Body of pancreas (tissue), 4 donors: Measurements from ENCODE around the gene CARD11. TPM values are rescaled to one million over a fixed set of nuclear protein-coding genes. Genes with fewer than 3 reads are reported as not detected.

Source experiments
- ATAC-seq: fragments of 150-250 bp; one replicate; pipeline ENCODE4 v1.9.1; 2016
- DNase-seq, 4 donors: peaks; one replicate each; pipeline ENCODE4 v3.0.0-alpha.2; 2019
- H3K27ac ChIP-seq, 4 donors: fragments of 200-600 bp; sonication (generic); 1 replicate in 3 of 4; 2 replicates in 1 of 4; pipeline versions ENCODE4 v1.5.1 to v1.6.1; 2016 to 2019; ENCODE audit warnings: mild to moderate bottlenecking in 1 of 4, mixed read lengths in 1 of 4, moderate library complexity in 1 of 4
- H3K27me3 ChIP-seq, 2 donors: fragments of 200-600 bp; sonication (generic); one replicate each; pipeline ENCODE4 v1.6.0; 2016; ENCODE audit warnings: mild to moderate bottlenecking in 1 of 2
- H3K36me3 ChIP-seq, 2 donors: fragments of 200-600 bp; sonication (generic); replicated peaks in 1 of 2; 2 replicates each; pipeline ENCODE4 v1.5.1; 2016; ENCODE audit warnings: low read depth in 2 of 2; ENCODE audit not compliant: insufficient read depth in 1 of 2
- H3K4me1 ChIP-seq: fragments of 200-600 bp; sonication (generic); one replicate; pipeline ENCODE4 v1.6.0; 2016
- H3K4me3 ChIP-seq, 2 donors: fragments of 200-600 bp; sonication (generic); 1 replicate in 1 of 2; 2 replicates in 1 of 2; pipeline ENCODE4 v1.5.1; 2016 to 2019
- H3K9me3 ChIP-seq, 3 donors: fragments of 200-600 bp; sonication (generic); 1 replicate in 2 of 3; 2 replicates in 1 of 3; pipeline ENCODE4 v1.5.1; 2016
- POLR2A ChIP-seq, 3 donors: fragments of 450-650 bp; IDR thresholded peaks; one replicate each; pipeline ENCODE4 v1.6.1; 2016; ENCODE audit warnings: antibody characterized with exemption in 3 of 3, mild to moderate bottlenecking in 2 of 3
- WGBS, 2 donors: methylation state at CpG; one replicate each; pipeline ENCODE4 v1.1.5; 2017; 5-methylcytosine and 5-hydroxymethylcytosine counted together
- intact Hi-C: fragments of 100-400 bp; cut with DNase I; formaldehyde crosslinking; loops from one replicate; pipeline ENCODE4 v1.15.1; 2023
- total RNA-seq, 2 donors: library from RNA; depleted of rRNA; stranded (reverse); fragments of >200 nt; gene quantifications; one replicate each; pipeline ENCODE4 v1.1.0, GENCODE V29; 2016
- TF ChIP-seq, protein P1 (sequence below), 7 experiments: fragments of 450-650 bp in 4 of 7; fragments of 200-600 bp in 3 of 7; sonication (generic) in 3 of 7; IDR thresholded peaks; one replicate each; pipeline ENCODE4 v1.5.1; 2016 to 2019; ENCODE audit warnings: antibody characterized with exemption in 7 of 7

Gene CARD11
- total RNA-seq, 2 donors from 2014 or later = 2.0 to 3.4 TPM

- Histone ChIP-seq H3K36me3 (no peaks in the 10 kb centered on the region), H3K27me3 (no peaks in the 10 kb centered on the region), H3K4me3 (no peak overlapping the region), H3K9me3 (peaks cover 0 to 8% (median 0%) of the 10 kb centered on the region in 3 donors), H3K4me1 (no peaks in the 10 kb centered on the region), H3K27ac (no peak overlapping the region)
- no peak for DNase-seq
- ATAC-seq = no peak
- WGBS, 2 donors = 85 to 87% methylated on average over 11 of the region's 11 CpGs
- intact Hi-C loops = no loop called here
- TF ChIP-seq, protein P1, sequence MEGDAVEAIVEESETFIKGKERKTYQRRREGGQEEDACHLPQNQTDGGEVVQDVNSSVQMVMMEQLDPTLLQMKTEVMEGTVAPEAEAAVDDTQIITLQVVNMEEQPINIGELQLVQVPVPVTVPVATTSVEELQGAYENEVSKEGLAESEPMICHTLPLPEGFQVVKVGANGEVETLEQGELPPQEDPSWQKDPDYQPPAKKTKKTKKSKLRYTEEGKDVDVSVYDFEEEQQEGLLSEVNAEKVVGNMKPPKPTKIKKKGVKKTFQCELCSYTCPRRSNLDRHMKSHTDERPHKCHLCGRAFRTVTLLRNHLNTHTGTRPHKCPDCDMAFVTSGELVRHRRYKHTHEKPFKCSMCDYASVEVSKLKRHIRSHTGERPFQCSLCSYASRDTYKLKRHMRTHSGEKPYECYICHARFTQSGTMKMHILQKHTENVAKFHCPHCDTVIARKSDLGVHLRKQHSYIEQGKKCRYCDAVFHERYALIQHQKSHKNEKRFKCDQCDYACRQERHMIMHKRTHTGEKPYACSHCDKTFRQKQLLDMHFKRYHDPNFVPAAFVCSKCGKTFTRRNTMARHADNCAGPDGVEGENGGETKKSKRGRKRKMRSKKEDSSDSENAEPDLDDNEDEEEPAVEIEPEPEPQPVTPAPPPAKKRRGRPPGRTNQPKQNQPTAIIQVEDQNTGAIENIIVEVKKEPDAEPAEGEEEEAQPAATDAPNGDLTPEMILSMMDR (IDR thresholded peaks at IDR 0.05) = no peak
- TF ChIP-seq POLR2A (IDR thresholded peaks at IDR 0.05) = no peak
Observed at GRCh38 chr7:2966466-2967078, 77.1 kb downstream of the CARD11 start.

DNA sequence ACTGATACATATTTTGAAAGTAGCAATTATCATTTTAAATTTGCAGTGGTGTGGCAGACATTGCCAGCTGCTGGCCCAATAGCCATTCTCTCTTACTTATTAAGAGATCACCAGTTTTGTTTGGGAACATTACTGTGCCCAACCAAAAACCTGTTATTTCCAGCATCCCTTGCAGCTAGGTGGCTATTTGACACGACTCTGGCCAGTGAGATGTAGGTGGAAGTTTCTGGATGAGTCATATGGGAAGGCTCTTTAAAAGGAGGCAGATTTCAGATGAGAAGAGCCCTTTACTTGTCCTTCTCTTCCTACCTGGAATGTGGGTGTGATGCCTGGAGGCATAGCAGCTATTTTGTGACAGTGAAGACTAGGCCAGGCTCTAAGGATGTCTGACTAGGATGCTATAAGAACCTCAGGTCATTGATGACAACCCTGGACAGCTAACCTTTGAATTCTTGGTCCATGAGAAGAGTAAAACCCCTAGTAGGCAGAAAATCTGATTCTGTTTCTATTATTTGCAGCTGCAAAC lies 77.9 kb downstream of the CARD11 start:
- Histone ChIP-seq H3K4me1 (no peaks in the 10 kb centered on the region), H3K9me3 (peaks cover 0 to 8% (median 0%) of the 10 kb centered on the region in 3 donors), H3K4me3 (no peak overlapping the region), H3K36me3 (no peaks in the 10 kb centered on the region), H3K27me3 (no peaks in the 10 kb centered on the region), H3K27ac (no peak overlapping the region)
- ATAC-seq (no peak), DNase-seq (no peak)
- TF ChIP-seq, protein P1 (IDR thresholded peaks at IDR 0.05) = no peak
- no peak for TF ChIP-seq POLR2A (IDR thresholded peaks at IDR 0.05)
- 31 to 100% methylated on average over 1 of the region's 1 CpG for WGBS, 2 donors
- intact Hi-C loops = no loop called here

DNA sequence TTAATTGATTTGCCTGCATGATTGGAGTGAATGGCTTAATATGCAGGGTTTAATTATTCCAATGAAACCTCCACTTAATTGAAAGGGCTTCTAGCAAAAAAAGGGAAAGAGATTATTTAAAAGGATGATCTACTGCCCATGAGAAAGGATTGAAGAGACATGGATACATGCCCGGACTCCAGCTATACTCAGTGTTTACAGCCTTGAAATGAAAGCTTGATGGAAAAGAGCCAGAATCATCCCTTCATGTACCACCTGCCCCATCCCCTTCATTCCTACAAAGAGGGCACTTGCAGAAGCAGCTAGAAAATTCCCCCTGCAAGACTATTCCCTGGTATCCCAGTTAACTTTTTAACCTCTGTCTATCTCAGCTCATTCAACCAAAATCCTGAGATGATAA lies 78.4 kb downstream of the CARD11 start:
- Histone ChIP-seq H3K27ac (no peak overlapping the region), H3K9me3 (peaks cover 0 to 8% (median 0%) of the 10 kb centered on the region in 3 donors), H3K4me1 (no peaks in the 10 kb centered on the region), H3K36me3 (no peaks in the 10 kb centered on the region), H3K27me3 (no peaks in the 10 kb centered on the region), H3K4me3 (no peak overlapping the region)
- 75 to 86% methylated on average over 1 of the region's 1 CpG for WGBS, 2 donors
- no peak for TF ChIP-seq POLR2A (IDR thresholded peaks at IDR 0.05)
- TF ChIP-seq, protein P1 (IDR thresholded peaks at IDR 0.05) = no peak
- intact Hi-C loops = no loop called here
- DNase-seq (no peak), ATAC-seq (no peak)

DNA sequence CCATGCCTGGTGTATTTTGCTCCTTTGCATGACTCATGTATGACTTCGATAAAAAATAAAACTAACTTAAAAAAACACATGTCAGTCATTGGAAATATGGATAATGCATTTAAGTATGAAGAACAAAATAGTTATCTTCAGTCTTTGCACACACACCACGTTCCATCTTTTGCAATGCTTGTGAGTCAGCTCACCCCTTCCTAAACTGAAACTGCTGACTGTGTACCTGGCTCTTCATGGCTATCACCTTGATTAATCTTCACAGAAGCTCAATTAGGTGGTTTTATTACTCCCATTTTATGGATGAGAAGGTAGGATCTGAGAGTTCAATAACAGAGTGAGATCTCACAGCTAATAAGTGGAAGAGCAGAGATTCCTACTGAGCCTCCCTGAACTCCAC lies 79.5 kb downstream of the CARD11 start:
- no peaks in the 10 kb centered on the region for H3K36me3 ChIP-seq
- intact Hi-C loops = no loop called here
- WGBS, 2 donors = 69 to 78% methylated on average over 2 of the region's 2 CpGs
- DNase-seq (no peak), ATAC-seq (no peak)
- TF ChIP-seq POLR2A (IDR thresholded peaks at IDR 0.05) = no peak
- TF ChIP-seq, protein P1 (IDR thresholded peaks at IDR 0.05) = no peak
- no peak overlapping the region for H3K27ac ChIP-seq
- no peak overlapping the region for H3K4me3 ChIP-seq
- no peaks in the 10 kb centered on the region for H3K4me1 ChIP-seq
- H3K27me3 ChIP-seq = no peaks in the 10 kb centered on the region
- peaks cover 0 to 8% (median 0%) of the 10 kb centered on the region in 3 donors for H3K9me3 ChIP-seq

GRCh38 chr7:2962865-2963264 lies 80.8 kb downstream of the CARD11 start:
- Histone ChIP-seq H3K9me3 (peaks cover 0 to 8% (median 0%) of the 10 kb centered on the region in 3 donors), H3K4me3 (no peak overlapping the region), H3K27me3 (no peaks in the 10 kb centered on the region), H3K27ac (no peak overlapping the region), H3K4me1 (no peaks in the 10 kb centered on the region), H3K36me3 (no peaks in the 10 kb centered on the region)
- intact Hi-C loops = no loop called here
- TF ChIP-seq, protein P1 (IDR thresholded peaks at IDR 0.05) = no peak
- no peak for TF ChIP-seq POLR2A (IDR thresholded peaks at IDR 0.05)
- ATAC-seq (no peak), DNase-seq (no peak)
- WGBS, 2 donors = 65 to 81% methylated on average over 2 of the region's 2 CpGs
